ENCODE measurements around the gene IL20RB.

DNA sequence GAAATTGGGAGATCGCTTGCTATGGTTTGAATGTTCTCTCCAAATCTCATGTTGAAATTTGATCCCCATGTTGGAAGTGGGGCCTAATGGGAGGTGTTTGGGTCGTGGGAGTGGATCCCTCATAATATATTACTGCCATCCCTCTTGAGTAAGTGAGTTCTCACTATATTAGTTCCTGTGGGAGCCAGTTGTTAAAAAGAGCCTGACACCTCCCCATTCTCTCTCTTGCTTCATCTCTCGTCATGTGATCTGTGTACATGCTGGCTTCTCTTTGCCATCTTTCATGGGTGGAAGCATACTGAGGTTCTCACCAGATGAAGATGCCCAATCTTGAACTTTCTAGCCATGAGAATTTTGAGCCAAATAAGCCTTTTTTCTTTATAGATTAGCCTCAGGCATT, 43.0 kb upstream of the IL20RB start:
- TF ChIP-seq, protein P1, sequence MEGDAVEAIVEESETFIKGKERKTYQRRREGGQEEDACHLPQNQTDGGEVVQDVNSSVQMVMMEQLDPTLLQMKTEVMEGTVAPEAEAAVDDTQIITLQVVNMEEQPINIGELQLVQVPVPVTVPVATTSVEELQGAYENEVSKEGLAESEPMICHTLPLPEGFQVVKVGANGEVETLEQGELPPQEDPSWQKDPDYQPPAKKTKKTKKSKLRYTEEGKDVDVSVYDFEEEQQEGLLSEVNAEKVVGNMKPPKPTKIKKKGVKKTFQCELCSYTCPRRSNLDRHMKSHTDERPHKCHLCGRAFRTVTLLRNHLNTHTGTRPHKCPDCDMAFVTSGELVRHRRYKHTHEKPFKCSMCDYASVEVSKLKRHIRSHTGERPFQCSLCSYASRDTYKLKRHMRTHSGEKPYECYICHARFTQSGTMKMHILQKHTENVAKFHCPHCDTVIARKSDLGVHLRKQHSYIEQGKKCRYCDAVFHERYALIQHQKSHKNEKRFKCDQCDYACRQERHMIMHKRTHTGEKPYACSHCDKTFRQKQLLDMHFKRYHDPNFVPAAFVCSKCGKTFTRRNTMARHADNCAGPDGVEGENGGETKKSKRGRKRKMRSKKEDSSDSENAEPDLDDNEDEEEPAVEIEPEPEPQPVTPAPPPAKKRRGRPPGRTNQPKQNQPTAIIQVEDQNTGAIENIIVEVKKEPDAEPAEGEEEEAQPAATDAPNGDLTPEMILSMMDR (conservative IDR thresholded peaks at IDR 0.05; ENCODE audit: low read depth, low read length): no peak
- TF ChIP-seq EZH2 (IDR thresholded peaks at IDR 0.05; ENCODE audit: borderline replicate concordance, low read depth, low read length, poor library complexity, severe bottlenecking): no peak

Measured in A673 (cell line).